Right lobe of liver (tissue), 6 donors: ENCODE data around the gene DNAH17. TPM values are rescaled to one million over a fixed set of nuclear protein-coding genes. Genes with fewer than 3 reads are reported as not detected.

Experiments
- ATAC-seq, 4 donors: fragments of 200-7000 bp; cut with Tn5 transposase; one replicate each; pipeline ENCODE4 v1.9.1; 2020; ENCODE audit warnings: mild to moderate bottlenecking in 4 of 4, moderate library complexity in 4 of 4
- DNase-seq, 3 donors: peaks; one replicate each; pipeline ENCODE4 v3.0.0-alpha.2; 2020
- H3K27ac ChIP-seq, 3 donors: fragments of 200-600 bp; one replicate each; pipeline ENCODE4 v1.8.0; 2022
- H3K27me3 ChIP-seq, 2 donors: fragments of 200-600 bp; one replicate each; pipeline ENCODE4 v1.8.0; 2022
- H3K36me3 ChIP-seq, 4 donors: fragments of 200-600 bp; sonication (generic) in 1 of 4; one replicate each; pipeline versions ENCODE4 v1.5.1 to v1.8.0; 2017 to 2022; ENCODE audit warnings: control low read depth in 1 of 4
- H3K4me1 ChIP-seq, 4 donors: fragments of 200-600 bp; sonication (generic) in 1 of 4; one replicate each; pipeline versions ENCODE4 v1.5.1 to v1.8.0; 2017 to 2022; ENCODE audit warnings: control low read depth in 1 of 4
- H3K4me3 ChIP-seq, 3 donors: fragments of 200-600 bp; one replicate each; pipeline ENCODE4 v1.8.0; 2022
- H3K9me3 ChIP-seq, 4 donors: fragments of 200-600 bp; sonication (generic) in 1 of 4; one replicate each; pipeline versions ENCODE4 v1.5.1 to v1.8.0; 2017 to 2022; ENCODE audit warnings: control low read depth in 1 of 4
- CTCF ChIP-seq, 4 donors: fragments of 200-600 bp in 3 of 4; fragments of 450-650 bp in 1 of 4; IDR thresholded peaks; one replicate each; pipeline versions ENCODE4 v1.5.1 to v1.8.0; 2016 to 2022; ENCODE audit warnings: antibody characterized with exemption in 4 of 4, mild to moderate bottlenecking in 2 of 4
- POLR2A ChIP-seq: fragments of 450-650 bp; IDR thresholded peaks from one replicate; pipeline ENCODE4 v1.6.1; 2017; ENCODE audit warnings: antibody characterized with exemption, mild to moderate bottlenecking
- WGBS: methylation state at CpG from one replicate; pipeline ENCODE4 v1.1.6; 2018; ENCODE audit warnings: low coverage, low lambda C conversion rate; ENCODE audit not compliant: insufficient coverage; ENCODE audit errors: missing lambda C conversion rate; 5-methylcytosine and 5-hydroxymethylcytosine counted together
- intact Hi-C, 2 donors: fragments of 100-400 bp; cut with DNase I; formaldehyde crosslinking; loops; one replicate each; pipeline versions ENCODE4 v1.11.2 to v1.14.1; 2022
- total RNA-seq, 6 experiments: library from RNA; depleted of rRNA in 2 of 6; stranded (reverse); fragments of >200 nt in 2 of 6; fragmentation: NEBNext Ultra II Directional in 3 of 6; extraction: Animal tissue kit (Norgen Biotek cat#: 25700) in 3 of 6; gene quantifications; one replicate each; pipeline versions ENCODE4 v1.1.0 to v1.2.4, GENCODE V29; 2016 to 2023
- donor health status: DM: no; HTN: yes; CAD: no.
- donor health status: DM: no; HTN: no; CAD: no.
- donor health status: DM: no; HTN: no; CAD: no.
- donor health status: DM: no; HTN: yes; CAD: no.
- donor health status: DM: no; HTN: yes; CAD: no.

The DNAH17 gene
- total RNA-seq, 6 experiments from 2014 or later, result 0.04 TPM; not detected in 5

GRCh38 chr17:78432226-78433012, 144.8 kb downstream of the DNAH17 start:
- ATAC-seq, result peak; percentile 33 to 59 (median 46)
- H3K36me3 ChIP-seq, result peaks cover 0 to 2% (median 0%) of the 10 kb centered on the region in 4 donors
- peaks cover 0 to 11% (median 5%) of the 10 kb centered on the region in 4 donors for H3K4me1 ChIP-seq
- H3K27ac ChIP-seq, result no peak overlapping the region
- TF ChIP-seq POLR2A (no peak), CTCF (IDR thresholded peaks at IDR 0.05) (no peak)
- intact Hi-C loops, result no loop called here
- no peaks in the 10 kb centered on the region for H3K9me3 ChIP-seq
- H3K27me3 ChIP-seq, result no peaks in the 10 kb centered on the region
- H3K4me3 ChIP-seq, result no peak overlapping the region
- DNase-seq, result peak in 2 of 3 donors; percentile 71 to 83
- 21% methylated on average over 11 of the region's 21 CpGs for WGBS

DNA sequence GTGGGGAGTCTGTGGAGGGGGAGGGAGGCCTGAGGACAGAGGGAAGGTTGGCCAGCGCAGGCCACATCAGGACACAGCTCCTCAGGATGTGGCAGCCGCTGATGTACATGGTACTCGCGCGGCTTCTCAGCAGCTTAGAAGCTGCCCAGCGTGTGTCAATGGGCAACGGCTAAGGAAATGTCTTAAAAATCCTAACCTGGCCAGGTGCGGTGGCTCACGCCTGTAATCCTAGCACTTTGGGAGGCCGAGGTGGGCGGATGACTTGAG, 145.6 kb downstream of the DNAH17 start:
- H3K4me3 ChIP-seq, result no peak overlapping the region
- TF ChIP-seq POLR2A, result no peak
- TF ChIP-seq CTCF (IDR thresholded peaks at IDR 0.05), result no peak
- H3K4me1 ChIP-seq, result peaks cover 0 to 11% (median 5%) of the 10 kb centered on the region in 4 donors
- WGBS, result 93% methylated on average over 8 of the region's 11 CpGs
- no peak overlapping the region for H3K27ac ChIP-seq
- DNase-seq (no peak), ATAC-seq (no peak)
- H3K36me3 ChIP-seq, result peaks cover 0 to 4% (median 0%) of the 10 kb centered on the region in 4 donors
- H3K9me3 ChIP-seq, result no peaks in the 10 kb centered on the region
- no peaks in the 10 kb centered on the region for H3K27me3 ChIP-seq
- intact Hi-C loops, result no loop called here

DNA sequence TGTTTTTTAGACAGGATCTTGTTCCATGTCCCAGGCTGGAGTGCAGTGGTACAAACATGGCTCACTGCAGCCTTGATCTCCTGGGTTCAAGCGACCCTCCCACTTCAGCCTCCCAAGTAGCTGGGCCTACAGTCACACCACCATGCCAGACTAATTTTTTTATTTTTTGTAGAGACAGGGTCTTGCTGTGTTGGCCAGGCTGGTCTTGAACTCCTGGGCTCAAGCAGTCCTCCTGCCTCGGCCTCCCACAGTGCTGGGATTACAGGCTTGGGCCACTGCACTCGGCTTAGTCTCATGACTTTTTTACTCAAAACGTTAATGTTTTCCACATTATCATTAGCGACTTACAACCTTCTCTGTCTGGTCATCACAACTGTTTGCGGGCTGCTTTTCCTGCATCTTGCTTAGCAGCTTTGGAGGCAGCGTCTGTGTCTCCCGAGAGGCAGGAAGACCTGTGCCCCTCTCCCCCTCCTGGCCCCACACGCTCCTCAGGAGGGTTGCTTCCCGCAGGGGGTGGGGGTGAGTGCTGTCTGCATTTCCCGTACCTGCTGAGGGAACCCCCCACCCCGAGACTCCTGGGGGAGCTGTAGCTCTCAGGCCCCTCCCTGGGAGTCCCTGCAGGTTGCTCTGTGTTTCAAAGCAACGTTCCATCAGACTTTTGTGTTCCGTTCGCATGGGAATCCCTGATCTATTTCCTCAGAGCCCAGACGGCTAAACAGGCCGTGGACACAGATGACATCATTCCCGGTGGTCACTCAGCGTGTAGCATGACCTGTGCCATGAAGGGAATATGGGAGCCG, 146.1 kb downstream of the DNAH17 start:
- DNase-seq (no peak), ATAC-seq (no peak)
- H3K36me3 ChIP-seq, result peaks cover 0 to 4% (median 2%) of the 10 kb centered on the region in 4 donors
- H3K27me3 ChIP-seq, result no peaks in the 10 kb centered on the region
- 77% methylated on average over 11 of the region's 20 CpGs for WGBS
- TF ChIP-seq CTCF (IDR thresholded peaks at IDR 0.05), result no peak
- no peaks in the 10 kb centered on the region for H3K9me3 ChIP-seq
- intact Hi-C loops, result no loop called here
- H3K4me3 ChIP-seq, result no peak overlapping the region
- H3K4me1 ChIP-seq, result peaks cover 0 to 11% (median 5%) of the 10 kb centered on the region in 4 donors
- H3K27ac ChIP-seq, result no peak overlapping the region

DNA sequence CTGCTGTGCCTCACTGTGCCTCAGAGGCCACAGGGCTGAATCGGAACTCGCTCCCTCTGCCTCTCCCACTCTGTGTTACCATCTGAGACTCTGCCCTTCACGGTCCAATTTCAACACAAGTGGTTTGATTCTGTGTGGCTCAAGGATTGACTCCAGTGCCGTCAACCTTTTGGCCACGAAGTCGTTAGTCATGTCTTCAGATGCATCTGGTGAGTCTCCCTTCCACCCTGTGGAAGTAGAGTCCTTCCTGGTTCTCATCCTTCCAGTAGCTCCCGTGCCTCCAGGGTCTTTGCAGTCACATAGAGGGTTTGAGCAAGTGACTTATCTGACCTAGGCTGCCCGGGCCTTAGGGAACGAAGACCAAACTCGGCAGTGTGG, 147.6 kb downstream of the DNAH17 start:
- no peaks in the 10 kb centered on the region for H3K9me3 ChIP-seq
- no peak for DNase-seq
- H3K27ac ChIP-seq, result no peak overlapping the region
- WGBS, result 71% methylated on average over 4 of the region's 10 CpGs
- H3K27me3 ChIP-seq, result no peaks in the 10 kb centered on the region
- intact Hi-C loops, result loop anchor here in 1 of 2 donors (10.0 kb wide), 1 partner anchor 145 kb away; no protein-coding TSS in a partner anchor
- H3K4me3 ChIP-seq, result no peak overlapping the region
- H3K36me3 ChIP-seq, result peaks cover 0 to 4% (median 2%) of the 10 kb centered on the region in 4 donors
- no peak for ATAC-seq
- no peak for TF ChIP-seq POLR2A
- TF ChIP-seq CTCF (IDR thresholded peaks at IDR 0.05), result no peak
- H3K4me1 ChIP-seq, result peaks cover 0 to 11% (median 5%) of the 10 kb centered on the region in 4 donors
